Spleen (tissue), 7 donors: ENCODE results near the gene SNED1.
"Not testable (repeated sequence)": the region's sequence is repeated elsewhere in the genome, so short reads cannot be mapped to it uniquely, and the experiment has no call there.

ENCODE experiments used
- POLR2A ChIP-seq, 3 donors: fragments of 450-650 bp; IDR thresholded peaks; one replicate each; pipeline ENCODE4 v1.5.1; 2017; ENCODE audit warnings: antibody characterized with exemption in 3 of 3, mild to moderate bottlenecking in 1 of 3
- POLR2AphosphoS5 ChIP-seq, 3 donors: sonication (generic); formaldehyde crosslinking; IDR thresholded peaks; one replicate each; pipeline ENCODE4 v1.5.1; 2017; ENCODE audit warnings: antibody characterized with exemption in 3 of 3
- TF ChIP-seq, protein P1 (sequence below), 11 experiments: fragments of 200-600 bp in 7 of 11; fragments of 450-650 bp in 4 of 11; sonication (generic) in 4 of 11; IDR thresholded peaks in 8 of 11; conservative IDR thresholded peaks in 3 of 11; 1 replicate in 7 of 11; 2 replicates in 4 of 11; pipeline versions ENCODE4 v1.4.0 to v1.8.0; 2016 to 2021; ENCODE audit warnings: antibody characterized with exemption in 11 of 11, inconsistent platforms in 4 of 11, mild to moderate bottlenecking in 1 of 11
- donor health status: DM: no; HTN: no; CAD: no; lungs with moderate emphysema.
- donor health status: DM: no; HTN: no; CAD: no.
- donor health status: DM: no; HTN: no; CAD: no.

DNA sequence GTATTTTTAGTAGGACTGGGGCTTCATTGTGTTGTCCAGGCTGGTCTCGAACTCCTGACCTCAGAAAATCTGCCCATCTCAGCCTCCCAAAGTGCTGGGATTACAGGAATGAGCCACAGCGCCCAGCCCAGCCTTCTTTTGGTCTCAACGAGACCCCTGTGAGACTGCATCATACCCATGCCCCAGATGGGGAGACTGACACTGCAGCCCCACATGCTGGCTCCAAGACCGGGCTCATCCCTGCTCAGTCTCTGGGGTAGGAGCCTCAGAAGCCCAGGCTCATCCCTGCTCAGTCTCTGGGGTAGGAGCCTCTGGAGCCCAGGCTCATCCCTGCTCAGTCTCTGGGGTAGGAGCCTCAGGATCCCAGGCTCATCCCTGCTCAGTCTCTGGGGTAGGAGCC is 22.5 kb upstream of the SNED1 start:
- TF ChIP-seq, protein P1, sequence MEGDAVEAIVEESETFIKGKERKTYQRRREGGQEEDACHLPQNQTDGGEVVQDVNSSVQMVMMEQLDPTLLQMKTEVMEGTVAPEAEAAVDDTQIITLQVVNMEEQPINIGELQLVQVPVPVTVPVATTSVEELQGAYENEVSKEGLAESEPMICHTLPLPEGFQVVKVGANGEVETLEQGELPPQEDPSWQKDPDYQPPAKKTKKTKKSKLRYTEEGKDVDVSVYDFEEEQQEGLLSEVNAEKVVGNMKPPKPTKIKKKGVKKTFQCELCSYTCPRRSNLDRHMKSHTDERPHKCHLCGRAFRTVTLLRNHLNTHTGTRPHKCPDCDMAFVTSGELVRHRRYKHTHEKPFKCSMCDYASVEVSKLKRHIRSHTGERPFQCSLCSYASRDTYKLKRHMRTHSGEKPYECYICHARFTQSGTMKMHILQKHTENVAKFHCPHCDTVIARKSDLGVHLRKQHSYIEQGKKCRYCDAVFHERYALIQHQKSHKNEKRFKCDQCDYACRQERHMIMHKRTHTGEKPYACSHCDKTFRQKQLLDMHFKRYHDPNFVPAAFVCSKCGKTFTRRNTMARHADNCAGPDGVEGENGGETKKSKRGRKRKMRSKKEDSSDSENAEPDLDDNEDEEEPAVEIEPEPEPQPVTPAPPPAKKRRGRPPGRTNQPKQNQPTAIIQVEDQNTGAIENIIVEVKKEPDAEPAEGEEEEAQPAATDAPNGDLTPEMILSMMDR (IDR thresholded peaks at IDR 0.05 in 8 of 11, conservative IDR thresholded peaks at IDR 0.05 in 3 of 11), result not testable (repeated sequence)
- not testable (repeated sequence) for TF ChIP-seq POLR2A, POLR2AphosphoS5 (IDR thresholded peaks at IDR 0.05)
